Measurements from ENCODE around the gene ELP4. TPM values are rescaled to one million over a fixed set of nuclear protein-coding genes. Genes with fewer than 3 reads are reported as not detected.

ELP4 gene
- total RNA-seq, 4 donors from 2014 or later: 14.4 to 23.3 (median 16.8) TPM

DNA sequence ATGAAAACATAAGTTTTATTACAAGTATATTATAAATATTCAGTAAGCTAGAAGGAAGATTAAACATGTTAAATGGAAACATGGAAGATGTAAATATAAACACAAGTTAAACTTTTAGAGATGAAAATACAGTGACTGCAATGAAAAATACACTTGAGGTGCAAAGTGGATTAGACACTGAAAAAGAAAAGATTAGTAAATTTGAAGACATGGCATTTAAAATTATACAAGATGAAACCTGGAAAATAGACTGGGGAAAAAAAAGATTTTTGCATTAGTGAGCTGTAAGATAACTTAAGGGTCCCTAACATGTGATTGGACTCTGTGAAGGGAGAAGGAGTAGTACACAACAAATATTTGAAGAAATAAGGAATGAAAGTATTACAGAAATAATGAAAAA lies 33.3 kb downstream of the ELP4 start:
- TF ChIP-seq, protein P1, sequence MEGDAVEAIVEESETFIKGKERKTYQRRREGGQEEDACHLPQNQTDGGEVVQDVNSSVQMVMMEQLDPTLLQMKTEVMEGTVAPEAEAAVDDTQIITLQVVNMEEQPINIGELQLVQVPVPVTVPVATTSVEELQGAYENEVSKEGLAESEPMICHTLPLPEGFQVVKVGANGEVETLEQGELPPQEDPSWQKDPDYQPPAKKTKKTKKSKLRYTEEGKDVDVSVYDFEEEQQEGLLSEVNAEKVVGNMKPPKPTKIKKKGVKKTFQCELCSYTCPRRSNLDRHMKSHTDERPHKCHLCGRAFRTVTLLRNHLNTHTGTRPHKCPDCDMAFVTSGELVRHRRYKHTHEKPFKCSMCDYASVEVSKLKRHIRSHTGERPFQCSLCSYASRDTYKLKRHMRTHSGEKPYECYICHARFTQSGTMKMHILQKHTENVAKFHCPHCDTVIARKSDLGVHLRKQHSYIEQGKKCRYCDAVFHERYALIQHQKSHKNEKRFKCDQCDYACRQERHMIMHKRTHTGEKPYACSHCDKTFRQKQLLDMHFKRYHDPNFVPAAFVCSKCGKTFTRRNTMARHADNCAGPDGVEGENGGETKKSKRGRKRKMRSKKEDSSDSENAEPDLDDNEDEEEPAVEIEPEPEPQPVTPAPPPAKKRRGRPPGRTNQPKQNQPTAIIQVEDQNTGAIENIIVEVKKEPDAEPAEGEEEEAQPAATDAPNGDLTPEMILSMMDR (IDR thresholded peaks at IDR 0.05; ENCODE audit: low read depth): no peak

DNA sequence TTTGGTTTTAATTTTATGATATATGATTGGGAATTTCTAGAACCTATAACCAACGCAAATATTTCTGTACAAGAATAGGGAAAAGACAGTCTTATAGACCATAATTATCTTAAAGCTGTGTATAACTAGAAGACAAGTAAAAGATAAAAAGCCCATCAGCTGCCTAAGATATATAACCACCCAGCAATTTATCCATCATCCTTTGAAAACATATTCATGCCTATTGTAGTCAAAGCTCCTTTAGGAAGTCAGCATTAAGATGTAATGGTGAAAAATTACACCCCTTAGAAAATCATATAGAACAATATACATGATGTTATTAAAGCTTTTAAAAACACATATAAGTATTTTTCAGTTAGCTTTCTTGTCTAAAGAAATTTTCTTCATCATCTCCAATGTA lies 46.4 kb downstream of the ELP4 start:
- TF ChIP-seq, protein P1 (IDR thresholded peaks at IDR 0.05; ENCODE audit: low read depth): no peak

DNA sequence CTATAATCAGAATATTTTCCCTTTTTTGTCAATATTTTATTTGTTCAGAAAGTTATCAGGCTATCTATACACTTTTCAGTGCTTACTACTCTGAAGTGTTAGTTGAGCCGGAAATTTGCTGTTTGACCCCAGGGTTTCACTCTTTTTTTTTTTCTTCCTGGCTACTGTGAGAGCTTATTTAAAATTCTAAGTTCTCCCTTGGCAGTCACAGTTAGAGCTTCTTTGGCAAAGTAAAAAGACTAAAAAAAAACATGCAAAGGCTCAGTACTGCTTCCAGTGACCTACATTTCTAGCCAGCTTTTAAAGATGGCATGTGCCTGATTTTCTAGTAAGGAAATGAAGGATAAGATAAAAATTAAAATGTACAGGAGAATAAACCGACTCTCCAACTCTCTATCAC lies 48.4 kb downstream of the ELP4 start:
- TF ChIP-seq, protein P1 (IDR thresholded peaks at IDR 0.05; ENCODE audit: low read depth): no peak

DNA sequence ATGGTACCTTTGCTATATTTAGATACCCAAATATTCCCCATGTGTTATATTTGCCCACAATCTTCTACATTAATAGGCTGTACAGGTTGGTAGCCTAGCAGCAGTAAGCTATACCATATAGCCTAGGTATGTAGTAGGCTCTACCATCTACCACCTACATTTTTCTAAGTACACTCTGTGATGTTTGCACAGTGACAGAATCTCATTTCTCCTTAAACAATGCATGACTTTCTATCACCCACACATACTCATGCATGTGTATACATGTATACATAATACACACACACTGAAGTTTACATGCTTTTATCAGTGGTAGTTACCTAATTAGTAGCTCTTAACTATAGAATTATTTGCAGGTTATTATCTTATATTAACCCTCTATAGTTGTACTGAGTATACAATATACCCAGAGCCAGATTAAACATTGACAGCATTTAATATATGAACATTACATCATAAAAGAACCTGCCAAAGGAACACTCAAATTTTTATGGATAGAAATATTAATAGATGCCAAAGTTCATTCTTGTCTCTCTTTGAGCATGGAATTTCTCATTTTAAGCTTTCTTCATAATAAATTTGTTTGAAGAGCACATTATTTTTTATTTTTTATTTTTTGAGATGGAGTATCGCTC lies 51.4 kb downstream of the ELP4 start:
- TF ChIP-seq, protein P1 (IDR thresholded peaks at IDR 0.05; ENCODE audit: low read depth): no peak

DNA sequence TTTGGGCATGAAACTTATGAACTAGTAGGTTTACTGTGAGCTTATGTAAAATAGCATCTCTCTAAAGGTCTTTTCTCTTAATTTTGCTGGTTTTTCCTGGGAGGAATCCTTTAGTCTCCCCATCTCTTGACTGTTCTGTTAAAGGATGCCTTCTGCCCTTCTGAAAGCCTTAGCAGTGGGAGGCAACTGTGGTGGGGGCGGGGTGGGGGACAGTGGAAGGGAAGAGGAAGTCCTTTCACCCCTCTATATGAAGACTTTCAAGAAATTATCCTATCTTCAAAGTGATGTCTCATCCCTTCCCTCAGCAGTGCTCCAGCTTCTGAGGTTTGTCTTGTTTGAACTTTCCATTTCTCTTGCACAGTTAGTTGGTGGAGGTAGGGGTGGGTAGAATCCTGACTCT lies 73.1 kb downstream of the ELP4 start:
- TF ChIP-seq, protein P1 (IDR thresholded peaks at IDR 0.05; ENCODE audit: low read depth): no peak

DNA sequence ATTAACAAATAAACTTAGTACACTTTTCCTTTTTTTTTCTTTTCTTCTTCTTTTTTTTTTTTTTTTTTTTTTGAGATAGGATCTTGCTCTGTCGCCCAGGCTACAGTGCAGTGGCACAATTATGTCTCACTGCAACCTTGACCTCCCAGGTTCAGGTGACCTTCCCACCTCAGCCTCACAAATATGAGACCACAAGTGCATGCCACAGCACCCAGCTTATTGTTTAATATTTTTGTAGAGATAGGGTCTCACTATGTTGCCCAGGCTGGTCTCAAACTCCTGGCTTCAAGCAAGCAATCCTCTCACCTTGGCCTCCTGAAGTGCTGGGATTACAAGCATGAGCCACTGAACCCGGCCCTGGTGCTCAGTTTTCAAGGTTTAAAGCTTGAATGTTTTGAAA lies 88.9 kb downstream of the ELP4 start:
- TF ChIP-seq, protein P1 (IDR thresholded peaks at IDR 0.05; ENCODE audit: low read depth): no peak

DNA sequence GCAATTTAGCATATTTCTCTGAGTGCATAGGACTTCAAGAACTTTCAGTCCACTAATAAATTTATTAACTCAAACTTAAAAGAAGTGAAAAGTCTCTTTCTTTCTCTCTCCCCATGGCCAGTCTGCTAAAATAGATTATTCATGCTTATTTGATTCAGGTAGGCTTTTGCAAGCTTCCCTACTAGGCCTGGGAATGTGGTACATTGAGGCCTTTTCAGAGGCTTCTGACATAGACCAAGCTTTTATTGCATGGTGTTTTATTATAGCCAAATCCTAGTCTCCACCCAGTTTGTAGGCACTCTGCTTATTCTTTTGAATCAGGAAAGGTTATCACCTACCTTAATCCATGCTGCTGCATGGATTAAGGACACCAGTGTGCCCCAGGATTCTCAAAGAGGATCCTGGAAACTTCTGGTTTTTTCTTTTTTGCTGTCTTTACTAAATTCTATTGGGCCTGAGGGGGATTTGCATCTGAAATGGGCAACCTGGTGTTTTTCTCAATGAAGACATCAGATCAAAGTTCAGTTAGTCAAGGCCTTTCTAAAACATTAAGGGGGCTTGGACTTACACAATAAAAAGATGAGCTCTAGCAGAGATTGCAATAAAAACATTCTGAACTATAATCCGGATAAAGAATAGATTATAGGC lies 92.2 kb downstream of the ELP4 start:
- TF ChIP-seq, protein P1 (IDR thresholded peaks at IDR 0.05; ENCODE audit: low read depth): no peak

Data from subcutaneous adipose tissue (tissue), 4 donors.